K562 (cell line): ENCODE measurements around the gene CNTRL. TPM values are rescaled to one million over a fixed set of nuclear protein-coding genes. Genes with fewer than 3 reads are reported as not detected.

Source experiments
- ATAC-seq: fragments of 200-7000 bp; cut with Tn5 transposase; 3 replicates; pipeline ENCODE4 v1.9.1; 2020; ENCODE audit warnings: moderate library complexity
- BruUV-seq: library from RNA; stranded (reverse); fragments of 400-500 nt; replicated peaks from 2 replicates; lab custom pipeline; 2021; lab: Mats Ljungman, UMichigan
- CTCF ChIA-PET: fragments of 300-600 bp; formaldehyde crosslinking; extraction: SDS; loops from one replicate; lab custom pipeline; 2021; ENCODE audit warnings: low intra/inter-chr PET ratio; lab: Yijun Ruan, JAX
- POLR2A ChIA-PET: fragments of 300-600, 350-650 bp; sonication (Branson Sonifier 250); formaldehyde crosslinking; extraction: SDS; loops from one replicate; lab custom pipeline; 2021; ENCODE audit warnings: antibody characterized with exemption, inconsistent platforms; lab: Yijun Ruan, JAX
- DNase-seq, 4 experiments: peaks; one replicate each; pipeline versions ENCODE4 v3.0.0 to v3.0.0-alpha.2; 2011 to 2018; ENCODE audit warnings: low spot score in 3 of 4, mixed read lengths in 3 of 4; ENCODE audit errors: extremely low read depth in 1 of 4
- FAIRE-seq: peaks from 2 replicates; lab custom pipeline; 2011; peaks lifted over from hg19 to GRCh38; lab: Jason Lieb, UNC
- H2AFZ ChIP-seq: 2 replicates; pipeline ENCODE4 v1.6.0; 2011; ENCODE audit warnings: low read depth, low read length, control low read depth, inconsistent platforms
- H3K27ac ChIP-seq: fragments of 200-600 bp; 3 replicates; pipeline ENCODE4 v1.8.0; 2011; ENCODE audit warnings: low read depth, mild to moderate bottlenecking, control low read depth, inconsistent platforms, low read length, moderate library complexity, mixed read lengths; ENCODE audit errors: extremely low read depth
- H3K27me3 ChIP-seq, 2 experiments: fragments of 300-600 bp in 1 of 2; 2 replicates in 1 of 2; 3 replicates in 1 of 2; pipeline versions ENCODE4 v1.6.0 to v1.8.0; 2011; ENCODE audit warnings: inconsistent platforms in 2 of 2, low read length in 2 of 2, mild to moderate bottlenecking in 1 of 2, mixed read lengths in 1 of 2, moderate library complexity in 1 of 2; ENCODE audit not compliant: control insufficient read depth in 2 of 2, insufficient read depth in 2 of 2
- H3K36me3 ChIP-seq: fragments of 300-600 bp; 3 replicates; pipeline ENCODE4 v1.8.0; 2011; ENCODE audit warnings: mild to moderate bottlenecking, low read length, inconsistent platforms; ENCODE audit not compliant: control insufficient read depth, insufficient read depth
- H3K4me1 ChIP-seq, 2 experiments: fragments of 200-600 bp in 1 of 2; replicated peaks in 1 of 2; 2 replicates in 1 of 2; 3 replicates in 1 of 2; pipeline versions ENCODE4 v1.5.1 to v1.8.0; 2011; ENCODE audit warnings: inconsistent platforms in 2 of 2, low read length in 2 of 2, mild to moderate bottlenecking in 1 of 2, mixed read lengths in 1 of 2, moderate library complexity in 1 of 2; ENCODE audit not compliant: control insufficient read depth in 2 of 2, insufficient read depth in 2 of 2
- H3K4me2 ChIP-seq: 2 replicates; pipeline ENCODE4 v1.6.1; 2011; ENCODE audit warnings: low read length, control low read depth, inconsistent platforms, mixed read lengths; ENCODE audit not compliant: insufficient read depth
- H3K4me3 ChIP-seq: fragments of 200-600 bp; sonication (generic), shearing (Covaris generic); 2 replicates; pipeline ENCODE4 v1.5.1; 2016; ENCODE audit warnings: control low read depth, inconsistent platforms
- H3K79me2 ChIP-seq: fragments of 200-600 bp; 3 replicates; pipeline ENCODE4 v1.8.0; 2011; ENCODE audit warnings: low read length, inconsistent platforms; ENCODE audit not compliant: control insufficient read depth, insufficient read depth
- H3K9ac ChIP-seq, 2 experiments: 2 replicates each; pipeline versions ENCODE4 v1.6.0 to v1.6.1; 2011; ENCODE audit warnings: low read depth in 2 of 2, low read length in 2 of 2, control low read depth in 1 of 2, inconsistent platforms in 1 of 2, mild to moderate bottlenecking in 1 of 2, mixed read lengths in 1 of 2; ENCODE audit not compliant: insufficient read depth in 1 of 2
- H3K9me1 ChIP-seq: one replicate; pipeline ENCODE4 v1.6.0; 2011; ENCODE audit warnings: inconsistent platforms, mild to moderate bottlenecking, low read length, moderate library complexity; ENCODE audit not compliant: control insufficient read depth, insufficient read depth
- H3K9me3 ChIP-seq: replicated peaks from 2 replicates; pipeline ENCODE4 v1.5.1; 2011; ENCODE audit warnings: low read depth, low read length, inconsistent platforms; ENCODE audit not compliant: control insufficient read depth, insufficient read depth
- H4K20me1 ChIP-seq: replicated peaks from 2 replicates; pipeline ENCODE4 v1.6.1; 2011; ENCODE audit warnings: low read length, inconsistent platforms, mixed read lengths; ENCODE audit not compliant: control insufficient read depth, insufficient read depth
- E2F5 ChIP-seq: sonication (generic); formaldehyde crosslinking; IDR thresholded peaks from 2 replicates; pipeline ENCODE4 v1.8.0; 2022; ENCODE audit warnings: mild to moderate bottlenecking, missing genetic modification reagents
- EWSR1 ChIP-seq: fragments of 450-650 bp; IDR thresholded peaks from 2 replicates; pipeline ENCODE4 v1.6.1; 2018; ENCODE audit warnings: borderline replicate concordance, mild to moderate bottlenecking, low read depth, moderate library complexity; ENCODE audit not compliant: partially characterized antibody
- JUNB ChIP-seq: fragments of 450-650 bp; formaldehyde crosslinking; conservative IDR thresholded peaks from 2 replicates; pipeline ENCODE4 v1.4.0; 2020; ENCODE audit warnings: mild to moderate bottlenecking
- MCM7 ChIP-seq, 2 experiments: fragments of 450-650 bp; IDR thresholded peaks; 2 replicates each; pipeline ENCODE4 v1.6.1; 2016 to 2018
- MEF2A ChIP-seq: IDR thresholded peaks from 2 replicates; pipeline ENCODE4 v1.6.1; 2011; ENCODE audit warnings: low read depth, mild to moderate bottlenecking, low read length, moderate library complexity; ENCODE audit not compliant: control insufficient read depth
- MTA2 ChIP-seq: fragments of 450-650 bp; IDR thresholded peaks from 2 replicates; pipeline ENCODE4 v1.6.1; 2016; ENCODE audit warnings: low read depth
- NFE2 ChIP-seq: IDR thresholded peaks from 2 replicates; pipeline ENCODE4 v1.6.1; 2014; ENCODE audit warnings: antibody characterized with exemption, low read depth
- RBM17 ChIP-seq: fragments of 200-400 bp; formaldehyde crosslinking; IDR thresholded peaks from 2 replicates; pipeline ENCODE4 v1.6.1; 2017; ENCODE audit warnings: low read depth, mild to moderate bottlenecking, low read length, borderline replicate concordance
- SP1 ChIP-seq: sonication (generic); formaldehyde crosslinking; IDR thresholded peaks from 2 replicates; pipeline ENCODE4 v1.8.1; 2022; ENCODE audit warnings: mild to moderate bottlenecking, missing genetic modification reagents
- TAF1 ChIP-seq: IDR thresholded peaks from 2 replicates; pipeline ENCODE4 v1.6.1; 2011; ENCODE audit warnings: mild to moderate bottlenecking, low read length, moderate library complexity; ENCODE audit not compliant: insufficient read depth, control insufficient read depth, severe bottlenecking; ENCODE audit errors: extremely low read depth
- TEAD4 ChIP-seq, 2 experiments: sonication (generic) in 1 of 2; formaldehyde crosslinking in 1 of 2; IDR thresholded peaks; 2 replicates each; pipeline versions ENCODE4 v1.6.1 to v1.8.0; 2012 to 2022; ENCODE audit warnings: borderline replicate concordance in 1 of 2, inconsistent platforms in 1 of 2, low read length in 1 of 2, mild to moderate bottlenecking in 1 of 2, missing genetic modification reagents in 1 of 2
- YBX1 ChIP-seq: fragments of 450-650 bp; IDR thresholded peaks from 2 replicates; pipeline ENCODE4 v1.7.1; 2016; ENCODE audit warnings: mild to moderate bottlenecking
- ZBTB33 ChIP-seq: sonication (generic); formaldehyde crosslinking; IDR thresholded peaks from 2 replicates; pipeline ENCODE4 v1.8.1; 2023; ENCODE audit warnings: mild to moderate bottlenecking, missing genetic modification reagents
- ZFP91 ChIP-seq: sonication (generic); formaldehyde crosslinking; IDR thresholded peaks from 2 replicates; pipeline ENCODE4 v1.8.0; 2022; ENCODE audit warnings: mild to moderate bottlenecking, missing genetic modification reagents
- ZNF395 ChIP-seq: fragments of 200-800 bp; sonication (Bioruptor generic); IDR thresholded peaks from 2 replicates; pipeline ENCODE4 v1.6.1; 2017; ENCODE audit warnings: missing genetic modification characterization, missing compliant biosample characterization
- ZNF785 ChIP-seq: fragments of 250-450 bp; sonication (Bioruptor Pico); IDR thresholded peaks from 2 replicates; pipeline ENCODE4 v1.4.0; 2020; ENCODE audit warnings: mild to moderate bottlenecking
- ZSCAN29 ChIP-seq: fragments of 450-650 bp; IDR thresholded peaks from 2 replicates; pipeline ENCODE4 v1.6.1; 2017
- WGBS: fragments of 100-300 bp; shearing (Covaris generic); methylation state at CpG from one replicate; pipeline ENCODE4 v1.1.6; 2016; ENCODE audit warnings: low coverage, mixed read lengths; ENCODE audit not compliant: insufficient coverage; ENCODE audit errors: missing lambda C conversion rate; 5-methylcytosine and 5-hydroxymethylcytosine counted together
- in situ Hi-C: fragments of 300-500 bp; cut with MboI; formaldehyde crosslinking; loops from 4 replicates; pipeline ENCODE4 v1.15.0; 2018; ENCODE audit warnings: inconsistent platforms, mixed read lengths
- intact Hi-C: fragments of 100-400 bp; cut with micrococcal nuclease; formaldehyde crosslinking; loops from 2 replicates; pipeline ENCODE4 v1.14.2; 2022
- polyA plus RNA-seq, 8 experiments: library from polyadenylated mRNA; depleted of rRNA in 4 of 8; stranded (reverse) in 5 of 8; unstranded in 3 of 8; fragments of >200 nt; fragmentation: Nextera tagmentation in 2 of 8; fragmentation: Illumina TruSeq in 1 of 8; extraction: Ambion mirVana in 2 of 8; extraction: Trizol in 1 of 8; gene quantifications; 2 replicates each; pipeline versions ENCODE4 v1.2.1 to v1.2.3, GENCODE V29; 2011 to 2014; ENCODE audit warnings: inconsistent platforms in 1 of 8, missing spikeins in 1 of 8
- total RNA-seq, 7 experiments: library from RNA; depleted of rRNA in 6 of 7; stranded (reverse); fragments of >200 nt in 6 of 7; fragmentation: Illumina TruSeq in 2 of 7; extraction: Trizol in 2 of 7; gene quantifications; 2 replicates each; pipeline versions ENCODE4 v1.2.1 to v1.2.3, GENCODE V29; 2011 to 2021; ENCODE audit warnings: low replicate concordance in 1 of 7

The CNTRL gene
- total and polyA plus RNA-seq, 9 of the 15 experiments (the other 6 are each of a cell fraction or from before 2014, with no cell fraction given), result 9.2 to 28.9 (median 20.5) TPM

- 63% methylated on average over 13 of the region's 13 CpGs for WGBS
- FAIRE-seq, result no peak
- Histone ChIP-seq H2AFZ (peak overlapping the region; percentile 30; the same call in 1 of the 2 replicates), H3K79me2 (no peaks in the 10 kb centered on the region), H3K4me1 (peaks cover 0 to 25% of the 10 kb centered on the region in 2 experiments; a peak in 3 of 5 replicates), H3K9ac (no peak overlapping the region), H3K9me1 (no peaks in the 10 kb centered on the region), H3K4me3 (no peak overlapping the region), H3K27me3 (no peaks in the 10 kb centered on the region), H3K4me2 (no peak overlapping the region), H3K27ac (no peak overlapping the region), H3K9me3 (no peaks in the 10 kb centered on the region), H3K36me3 (no peaks in the 10 kb centered on the region), H4K20me1 (no peaks in the 10 kb centered on the region)
- no TSS peak for BruUV-seq
- intact Hi-C loops (no loop called here), in situ Hi-C loops (no loop called here)
- CTCF ChIA-PET, result no interaction called here
- no peak for ATAC-seq
- POLR2A ChIA-PET, result no interaction called here
- DNase-seq, result no peak
- TF ChIP-seq ZNF395 (CRISPR knock-in tag) (no peak), ZNF785 (CRISPR knock-in tag) (no peak), MTA2 (no peak), TAF1 (no peak), E2F5 (CRISPR knock-in tag) (no peak), EWSR1 (no peak), SP1 (CRISPR knock-in tag) (no peak), JUNB (no peak), MEF2A (no peak), MCM7 (IDR thresholded peaks at IDR 0.05) (no peak), ZFP91 (no peak), NFE2 (no peak), ZBTB33 (CRISPR knock-in tag) (no peak), YBX1 (no peak), RBM17 (no peak), ZSCAN29 (no peak), TEAD4 (IDR thresholded peaks at IDR 0.05; ENCODE audit: low read length) (no peak), TEAD4 (CRISPR knock-in tag; IDR thresholded peaks at IDR 0.05; ENCODE audit: borderline replicate concordance) (no peak)
Measured at GRCh38 chr9:121220996-121221663, 146.4 kb downstream of the CNTRL start.
